GM10266 (cell line): ENCODE results near the gene UGT1A1.

ENCODE experiments used
- DNase-seq: peaks from one replicate; pipeline ENCODE4 v3.0.0; 2012; ENCODE audit errors: extremely low spot score
- CTCF ChIP-seq: IDR thresholded peaks from 2 replicates; pipeline ENCODE4 v1.5.1; 2012; ENCODE audit warnings: mild to moderate bottlenecking, low read depth; ENCODE audit not compliant: control insufficient read depth, insufficient read depth; ENCODE audit errors: missing control alignments

UGT1A1 gene

GRCh38 chr2:233760043-233760442, at the start of gene UGT1A1:
TSS of gene UGT1A1 (plus strand) at chr2:233760270. CDS start at chr2:233760288, 18 bp downstream.
- DNase-seq, result no peak
- TF ChIP-seq CTCF, result no peak

- TF ChIP-seq CTCF, result peak; percentile 95
- DNase-seq, result peak; percentile 64
Observed at GRCh38 chr2:233711312-233712008, 48.6 kb upstream of the UGT1A1 start.

- no peak for TF ChIP-seq CTCF
Observed at GRCh38 chr2:233712611-233713261, 47.3 kb upstream of the UGT1A1 start, which contains the start of gene UGT1A5. TSS of gene UGT1A5 (plus strand) at chr2:233712907. CDS start at chr2:233712992, 85 bp downstream.

GRCh38 chr2:233713262-233713615, 46.8 kb upstream of the UGT1A1 start:
- TF ChIP-seq CTCF, result no peak
- DNase-seq, result no peak

More at GRCh38 chr2:233712611-233713261, 47.3 kb upstream of the UGT1A1 start, which contains the start of gene UGT1A5:
- DNase-seq, result no peak

- no peak for DNase-seq
- no peak for TF ChIP-seq CTCF
Observed at GRCh38 chr2:233714121-233714520, 45.9 kb upstream of the UGT1A1 start.

GRCh38 chr2:233718552-233718951, 41.5 kb upstream of the UGT1A1 start, which contains the start of gene UGT1A4:
TSS of gene UGT1A4 (plus strand) at chr2:233718736. CDS start at chr2:233718821, 85 bp downstream.
- no peak for TF ChIP-seq CTCF
- DNase-seq, result no peak
